Activated T-helper 1 cell treated with anti-CD3 and anti-CD28 coated beads, Interleukin-2, amount 50 U/mL, for 16 hours (primary cell): ENCODE results near the gene C1orf50.
"Not testable (repeated sequence)": the region's sequence is repeated elsewhere in the genome, so short reads cannot be mapped to it uniquely, and the experiment has no call there.

Source experiments
- DNase-seq, 2 donors: peaks; one replicate each; pipeline ENCODE4 v3.0.0-alpha.2; 2020; ENCODE audit warnings: low read depth in 1 of 2, low spot score in 1 of 2

The C1orf50 gene

GRCh38 chr1:42739753-42740700, 27.0 kb upstream of the C1orf50 start, which contains the start of gene CLDN19:
Gene CLDN19 (minus strand): TSS chr1:42740236. CDS start chr1:42740063, 173 bp downstream.
- no peak for DNase-seq

GRCh38 chr1:42740851-42741580, 26.0 kb upstream of the C1orf50 start:
- no peak for DNase-seq

- DNase-seq: no peak
These were observed 25.3 kb upstream of the C1orf50 start for GRCh38 chr1:42741706-42742105.

- no peak for DNase-seq
These were observed 24.9 kb upstream of the C1orf50 start for GRCh38 chr1:42742141-42742540.

- no peak for DNase-seq
These were observed 24.3 kb upstream of the C1orf50 start for GRCh38 chr1:42742617-42743316.

GRCh38 chr1:42743317-42744147, 23.5 kb upstream of the C1orf50 start:
- no peak for DNase-seq

- no peak for DNase-seq
These were observed 23.0 kb upstream of the C1orf50 start for GRCh38 chr1:42744148-42744413.

GRCh38 chr1:42745851-42746250, 21.2 kb upstream of the C1orf50 start:
- DNase-seq: no peak

GRCh38 chr1:42746436-42747105, 20.5 kb upstream of the C1orf50 start:
- no peak for DNase-seq

- peak in 1 of 2 donors; percentile 13 for DNase-seq
These were observed 19.9 kb upstream of the C1orf50 start for GRCh38 chr1:42747125-42747524.

- DNase-seq: no peak
These were observed 19.0 kb upstream of the C1orf50 start for GRCh38 chr1:42748021-42748420.

GRCh38 chr1:42748461-42749410, 18.3 kb upstream of the C1orf50 start:
- no peak for DNase-seq

- no peak for DNase-seq
These were observed 17.0 kb upstream of the C1orf50 start for GRCh38 chr1:42750041-42750440.

- DNase-seq: not testable (repeated sequence)
These were observed 15.5 kb upstream of the C1orf50 start for GRCh38 chr1:42751511-42752070.

- DNase-seq: no peak
These were observed 14.8 kb upstream of the C1orf50 start for GRCh38 chr1:42752284-42752683.

- DNase-seq: no peak
These were observed 14.0 kb upstream of the C1orf50 start for GRCh38 chr1:42753070-42753469.

GRCh38 chr1:42756956-42757891, 9.8 kb upstream of the C1orf50 start:
- no peak for DNase-seq

GRCh38 chr1:42757892-42758275, 9.2 kb upstream of the C1orf50 start:
- no peak for DNase-seq
